Esophagus squamous epithelium (tissue), 5 donors: ENCODE data around the gene DEAF1. TPM values are rescaled to one million over a fixed set of nuclear protein-coding genes. Genes with fewer than 3 reads are reported as not detected.
A peak's percentile ranks its signal among the peaks of the same experiment; 100 is the strongest.

ENCODE experiments used
- DNase-seq: peaks from one replicate; lab custom pipeline; 2025; lab: John Stamatoyannopoulos, UW
- H3K27ac ChIP-seq, 4 donors: fragments of 200-600 bp; sonication (generic); one replicate each; pipeline ENCODE4 v1.5.1; 2016 to 2019; ENCODE audit warnings: mild to moderate bottlenecking in 1 of 4
- H3K27me3 ChIP-seq, 4 donors: fragments of 200-600 bp; sonication (generic); 1 replicate in 3 of 4; 2 replicates in 1 of 4; pipeline versions ENCODE4 v1.5.1 to v1.6.0; 2017 to 2021; ENCODE audit warnings: antibody characterized with exemption in 1 of 4
- H3K36me3 ChIP-seq, 3 donors: fragments of 200-600 bp; sonication (generic); one replicate each; pipeline ENCODE4 v1.5.1; 2016 to 2019
- H3K4me1 ChIP-seq, 3 donors: fragments of 200-600 bp; sonication (generic); one replicate each; pipeline ENCODE4 v1.5.1; 2017 to 2019
- H3K4me3 ChIP-seq, 4 donors: fragments of 200-600 bp; sonication (generic); 1 replicate in 3 of 4; 2 replicates in 1 of 4; pipeline ENCODE4 v1.5.1; 2016 to 2019; ENCODE audit warnings: mild to moderate bottlenecking in 2 of 4, moderate library complexity in 1 of 4
- H3K9me3 ChIP-seq, 3 donors: fragments of 200-600 bp; sonication (generic); one replicate each; pipeline ENCODE4 v1.5.1; 2016 to 2019
- POLR2A ChIP-seq, 4 donors: fragments of 450-650 bp; IDR thresholded peaks; one replicate each; pipeline ENCODE4 v1.6.1; 2017; ENCODE audit warnings: antibody characterized with exemption in 4 of 4, mild to moderate bottlenecking in 4 of 4, moderate library complexity in 3 of 4
- WGBS, 2 donors: methylation state at CpG; one replicate each; pipeline ENCODE4 v1.1.5; 2018; 5-methylcytosine and 5-hydroxymethylcytosine counted together
- intact Hi-C: fragments of 100-400 bp; cut with DNase I; formaldehyde crosslinking; loops from one replicate; pipeline ENCODE4 v1.15.0; 2022
- total RNA-seq, 4 donors: library from RNA; depleted of rRNA; stranded (reverse); fragments of >200 nt; gene quantifications; one replicate each; pipeline ENCODE4 v1.1.0, GENCODE V29; 2016
- TF ChIP-seq, protein P1 (sequence below), 6 experiments: fragments of 450-650 bp in 4 of 6; fragments of 200-600 bp in 2 of 6; sonication (generic) in 2 of 6; IDR thresholded peaks; one replicate each; pipeline ENCODE4 v1.5.1; 2016 to 2019; ENCODE audit warnings: antibody characterized with exemption in 6 of 6, mild to moderate bottlenecking in 4 of 6, moderate library complexity in 4 of 6
- donor health status: DM: yes; HTN: yes; CAD: no.

The DEAF1 gene
- total RNA-seq, 4 donors from 2014 or later: 18.3 to 45.0 (median 25.4) TPM

DNA sequence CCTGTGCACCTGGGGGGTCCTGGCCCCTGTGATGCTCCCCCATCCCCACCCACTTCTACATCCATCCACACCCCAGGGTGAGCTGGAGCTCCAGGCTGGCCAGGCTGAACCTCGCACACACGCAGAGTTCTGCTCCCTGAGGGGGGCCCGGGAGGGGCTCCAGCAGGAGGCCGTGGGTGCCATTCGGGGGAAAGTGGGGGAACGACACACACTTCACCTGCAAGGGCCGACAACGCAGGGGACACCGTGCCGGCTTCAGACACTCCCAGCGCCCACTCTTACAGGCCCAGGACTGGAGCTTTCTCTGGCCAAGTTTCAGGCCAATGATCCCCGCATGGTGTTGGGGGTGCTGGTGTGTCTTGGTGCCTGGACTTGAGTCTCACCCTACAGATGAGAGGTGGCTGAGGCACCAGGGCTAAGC is 32.3 kb upstream of the DEAF1 start:
- intact Hi-C loops: loop anchor here (10.0 kb wide), 1 partner anchor 62 kb away; no protein-coding TSS in a partner anchor
- peaks cover 33 to 68% (median 45%) of the 10 kb centered on the region in 3 donors for H3K4me1 ChIP-seq
- DNase-seq: no peak

GRCh38 chr11:726278-727220 is 31.5 kb upstream of the DEAF1 start:
- Histone ChIP-seq H3K4me1 (peaks cover 36 to 75% (median 49%) of the 10 kb centered on the region in 3 donors), H3K27me3 (peaks cover 0 to 65% (median 1%) of the 10 kb centered on the region in 4 donors), H3K4me3 (peak overlapping the region; percentile 2 to 54 (median 27)), H3K36me3 (peaks cover 3 to 44% (median 9%) of the 10 kb centered on the region in 3 donors), H3K27ac (peak overlapping the region; percentile 75 to 88 (median 78)), H3K9me3 (no peaks in the 10 kb centered on the region)
- TF ChIP-seq POLR2A (IDR thresholded peaks at IDR 0.05): no peak
- TF ChIP-seq, protein P1, sequence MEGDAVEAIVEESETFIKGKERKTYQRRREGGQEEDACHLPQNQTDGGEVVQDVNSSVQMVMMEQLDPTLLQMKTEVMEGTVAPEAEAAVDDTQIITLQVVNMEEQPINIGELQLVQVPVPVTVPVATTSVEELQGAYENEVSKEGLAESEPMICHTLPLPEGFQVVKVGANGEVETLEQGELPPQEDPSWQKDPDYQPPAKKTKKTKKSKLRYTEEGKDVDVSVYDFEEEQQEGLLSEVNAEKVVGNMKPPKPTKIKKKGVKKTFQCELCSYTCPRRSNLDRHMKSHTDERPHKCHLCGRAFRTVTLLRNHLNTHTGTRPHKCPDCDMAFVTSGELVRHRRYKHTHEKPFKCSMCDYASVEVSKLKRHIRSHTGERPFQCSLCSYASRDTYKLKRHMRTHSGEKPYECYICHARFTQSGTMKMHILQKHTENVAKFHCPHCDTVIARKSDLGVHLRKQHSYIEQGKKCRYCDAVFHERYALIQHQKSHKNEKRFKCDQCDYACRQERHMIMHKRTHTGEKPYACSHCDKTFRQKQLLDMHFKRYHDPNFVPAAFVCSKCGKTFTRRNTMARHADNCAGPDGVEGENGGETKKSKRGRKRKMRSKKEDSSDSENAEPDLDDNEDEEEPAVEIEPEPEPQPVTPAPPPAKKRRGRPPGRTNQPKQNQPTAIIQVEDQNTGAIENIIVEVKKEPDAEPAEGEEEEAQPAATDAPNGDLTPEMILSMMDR (IDR thresholded peaks at IDR 0.05): no peak
- DNase-seq: no peak
- intact Hi-C loops: loop anchor here (10.0 kb wide), 1 partner anchor 62 kb away; no protein-coding TSS in a partner anchor
- WGBS, 2 donors: 26 to 28% methylated on average over 6 to 15 of the region's 61 CpGs

More for the DNA sequence above, 32.3 kb upstream of the DEAF1 start:
- H3K4me3 ChIP-seq: no peak overlapping the region
- peak overlapping the region; percentile 75 to 88 (median 78) for H3K27ac ChIP-seq
- H3K27me3 ChIP-seq: peaks cover 0 to 60% (median 0%) of the 10 kb centered on the region in 4 donors
- H3K9me3 ChIP-seq: no peaks in the 10 kb centered on the region
- TF ChIP-seq, protein P1 (IDR thresholded peaks at IDR 0.05): no peak
- TF ChIP-seq POLR2A (IDR thresholded peaks at IDR 0.05): no peak
- 87% methylated on average over 12 of the region's 12 CpGs; no CpG with 5 or more reads in 1 of the 2 donors for WGBS, 2 donors
- peaks cover 0 to 37% (median 8%) of the 10 kb centered on the region in 3 donors for H3K36me3 ChIP-seq

GRCh38 chr11:725624-726202 is 30.7 kb upstream of the DEAF1 start:
- H3K27me3 ChIP-seq: peaks cover 0 to 72% (median 3%) of the 10 kb centered on the region in 4 donors
- intact Hi-C loops: loop anchor here (10.0 kb wide), 1 partner anchor 61 kb away; no protein-coding TSS in a partner anchor
- peaks cover 12 to 52% (median 17%) of the 10 kb centered on the region in 3 donors for H3K36me3 ChIP-seq
- TF ChIP-seq, protein P1 (IDR thresholded peaks at IDR 0.05): no peak
- no peak for TF ChIP-seq POLR2A (IDR thresholded peaks at IDR 0.05)
- no peaks in the 10 kb centered on the region for H3K9me3 ChIP-seq
- H3K27ac ChIP-seq: peak overlapping the region; percentile 75 to 88 (median 78)
- WGBS, 2 donors: 40 to 47% methylated on average over 1 to 4 of the region's 53 CpGs
- peak overlapping the region; percentile 2 to 54 (median 27) for H3K4me3 ChIP-seq
- H3K4me1 ChIP-seq: peaks cover 44 to 84% (median 58%) of the 10 kb centered on the region in 3 donors
- no peak for DNase-seq

- 50 to 72% methylated on average over 2 to 7 of the region's 18 CpGs for WGBS, 2 donors
- DNase-seq: no peak
- Histone ChIP-seq H3K36me3 (peaks cover 12 to 61% (median 22%) of the 10 kb centered on the region in 3 donors), H3K9me3 (no peaks in the 10 kb centered on the region), H3K4me3 (no peak overlapping the region), H3K27ac (peak overlapping the region in 2 of 4 donors; percentile 81 to 88), H3K27me3 (peaks cover 0 to 80% (median 3%) of the 10 kb centered on the region in 4 donors), H3K4me1 (peaks cover 45 to 92% (median 62%) of the 10 kb centered on the region in 3 donors)
- TF ChIP-seq, protein P1 (IDR thresholded peaks at IDR 0.05): no peak
- no peak for TF ChIP-seq POLR2A (IDR thresholded peaks at IDR 0.05)
- intact Hi-C loops: loop anchor here (5.0 to 10.0 kb wide), 2 partner anchors 60 to 168 kb away; no protein-coding TSS in a partner anchor
Measured at GRCh38 chr11:724778-725386, 29.9 kb upstream of the DEAF1 start.
